Hindlimb muscle (tissue), 1 donor: ENCODE measurements around the gene MIOS. TPM values are rescaled to one million over a fixed set of nuclear protein-coding genes. Genes with fewer than 3 reads are reported as not detected.
A peak's percentile ranks its signal among the peaks of the same experiment; 100 is the strongest.

ENCODE experiments used
- DNase-seq: peaks from one replicate; pipeline ENCODE4 v3.0.0-alpha.2; 2013
- polyA plus RNA-seq: library from polyadenylated mRNA; unstranded; fragments of 120-200 nt; gene quantifications from one replicate; pipeline ENCODE4 v1.2.1, GENCODE V29; 2013; ENCODE audit not compliant: insufficient read length

The MIOS gene
- 29.9 TPM for polyA plus RNA-seq

DNA sequence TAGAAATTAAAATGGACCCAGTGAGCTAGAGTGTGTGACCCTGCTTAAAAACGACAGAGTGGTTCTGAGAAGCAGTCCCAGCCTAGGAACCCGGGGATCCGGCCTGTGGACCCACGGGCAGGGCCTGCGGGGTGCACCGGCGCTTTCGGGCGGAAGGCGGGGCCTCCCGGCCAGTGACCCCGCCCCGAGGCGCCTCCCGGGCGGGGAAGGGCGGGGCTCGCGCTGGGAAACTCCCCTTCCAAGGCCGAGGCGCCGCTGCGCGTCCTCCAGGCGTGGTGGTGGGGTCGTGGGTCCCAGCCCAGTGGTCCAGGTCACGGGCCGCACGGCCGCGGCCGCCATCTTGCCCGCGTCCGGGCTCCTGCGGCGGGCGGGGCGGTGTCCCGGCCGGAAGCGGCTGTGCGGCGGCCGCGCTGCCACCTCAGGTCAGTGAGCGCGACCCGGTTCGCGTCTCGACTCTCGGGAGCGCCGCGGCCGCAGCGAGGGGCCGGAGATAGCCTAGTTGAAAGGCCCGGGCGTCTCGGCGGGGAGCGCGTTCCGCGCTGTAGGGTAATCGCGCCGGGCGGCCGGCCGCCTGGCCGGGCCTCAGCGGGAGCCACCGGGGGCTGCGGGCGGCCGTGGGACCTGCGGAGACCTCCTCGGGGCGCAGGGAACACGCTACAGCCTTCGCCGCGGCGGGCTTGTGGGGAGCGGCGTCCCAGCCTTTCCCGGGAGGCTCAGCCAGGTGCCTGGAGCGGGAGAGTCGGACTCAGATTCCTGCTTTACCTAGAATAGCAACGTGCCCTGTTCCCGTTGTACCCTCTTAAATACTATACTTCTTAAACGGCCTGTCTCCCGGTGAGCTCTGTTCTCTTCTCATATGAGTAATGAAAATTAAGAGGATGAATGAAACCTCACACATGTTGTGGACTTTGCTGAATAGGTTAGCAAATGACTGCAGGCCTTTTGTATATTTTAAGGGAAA, at the start of gene MIOS:
Gene MIOS (plus strand): TSS at position 234 of the 961 bp plus-strand sequence. CDS start 5,592 bp downstream, outside the sequence.
- DNase-seq: peak; percentile 90

DNA sequence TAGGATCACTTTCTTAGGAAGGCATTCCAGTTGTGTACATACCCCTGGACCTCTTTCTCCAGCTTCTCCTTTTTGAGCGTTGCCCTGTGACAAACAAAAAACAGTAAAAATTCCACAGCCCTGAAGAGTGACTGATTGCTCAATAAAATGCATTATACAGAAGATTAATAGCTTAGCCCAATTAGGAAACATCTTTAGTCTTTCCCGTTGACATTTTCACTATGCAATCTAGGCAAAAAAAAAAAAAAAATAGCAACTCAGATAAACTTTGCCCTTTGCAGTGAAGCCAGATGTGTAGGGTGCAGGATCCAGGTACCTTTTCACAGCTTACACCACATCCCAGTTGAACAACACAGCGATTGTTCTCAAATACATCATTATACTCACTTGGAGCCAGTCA, 48.9 kb upstream of the MIOS start:
- no peak for DNase-seq

DNA sequence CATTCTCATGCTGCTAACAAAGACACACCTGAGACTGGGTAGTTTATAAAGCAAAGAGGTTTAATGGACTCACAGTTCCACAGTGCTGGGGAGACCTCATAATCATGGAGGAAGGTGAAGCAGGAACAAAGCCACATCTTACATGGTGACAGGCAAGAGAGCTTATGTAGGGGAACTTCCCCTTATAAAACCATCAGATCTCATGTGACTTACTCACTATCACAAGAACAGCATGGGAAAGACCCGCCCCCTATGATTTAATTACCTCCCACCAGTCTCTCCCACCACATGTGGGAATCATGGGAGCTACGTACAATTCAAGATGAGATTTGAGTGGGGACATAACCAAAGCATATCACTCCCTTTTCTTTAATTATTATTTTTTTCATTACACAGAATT, 47.6 kb upstream of the MIOS start:
- no peak for DNase-seq

DNA sequence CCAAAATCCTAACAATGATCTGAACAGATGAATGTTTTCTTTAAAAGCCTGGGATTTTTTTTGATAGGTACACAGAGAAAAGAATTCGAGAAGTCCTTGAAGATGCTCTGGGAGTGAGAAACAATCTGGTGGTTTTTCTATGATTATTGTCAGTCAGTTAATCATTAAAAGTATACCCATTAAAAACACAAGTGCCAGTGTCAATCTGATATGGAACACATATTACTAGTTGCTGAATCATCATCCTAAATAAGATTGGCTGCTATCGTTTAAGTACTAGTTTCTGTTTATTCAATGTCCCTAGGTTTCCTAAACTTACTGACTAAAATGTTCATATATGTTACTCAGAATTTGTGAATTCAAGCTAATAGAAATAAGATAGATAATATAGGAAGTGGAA, 47.2 kb upstream of the MIOS start:
- no peak for DNase-seq

DNA sequence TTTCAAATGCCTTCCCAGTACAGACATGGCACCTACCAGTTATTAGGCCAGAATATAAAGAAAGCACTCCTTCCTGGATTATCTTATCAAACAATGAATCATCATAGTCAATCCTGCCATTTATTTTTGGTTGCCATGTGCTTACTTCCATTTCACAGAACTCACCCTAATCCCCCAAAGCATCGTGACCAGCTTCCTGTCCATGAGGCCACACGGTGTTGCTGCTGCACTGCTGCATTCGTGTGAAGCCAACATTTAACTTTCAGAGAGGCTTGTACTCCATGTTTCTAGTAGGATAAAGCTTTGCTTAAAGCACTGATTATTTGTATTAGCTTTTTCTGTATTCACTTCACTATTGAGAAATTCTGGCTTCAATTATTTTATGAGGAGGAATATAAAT, 45.4 kb upstream of the MIOS start:
- DNase-seq: no peak

DNA sequence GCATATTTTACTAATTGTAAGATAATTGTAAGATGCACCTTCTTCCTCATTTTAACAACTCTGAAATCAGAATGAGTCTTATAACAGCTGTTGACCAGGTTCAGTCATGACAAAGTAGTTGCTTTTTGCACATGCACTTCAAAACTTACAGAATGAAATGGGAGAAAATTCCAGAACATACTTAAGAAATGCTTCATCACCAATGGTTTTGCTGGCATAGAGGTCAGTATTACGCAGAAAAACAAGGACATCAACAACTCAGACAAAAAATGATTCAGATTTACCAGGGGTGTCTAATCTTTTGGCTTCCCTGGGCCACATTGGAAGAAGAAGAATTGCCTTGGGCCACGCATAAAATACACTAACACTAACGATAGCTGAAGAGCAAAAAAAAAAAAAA, 44.3 kb upstream of the MIOS start:
- DNase-seq: no peak

GRCh38 chr7:7524121-7524520, 42.6 kb upstream of the MIOS start:
- DNase-seq: no peak

- DNase-seq: no peak
Measured at GRCh38 chr7:7526006-7526405, 40.7 kb upstream of the MIOS start.

DNA sequence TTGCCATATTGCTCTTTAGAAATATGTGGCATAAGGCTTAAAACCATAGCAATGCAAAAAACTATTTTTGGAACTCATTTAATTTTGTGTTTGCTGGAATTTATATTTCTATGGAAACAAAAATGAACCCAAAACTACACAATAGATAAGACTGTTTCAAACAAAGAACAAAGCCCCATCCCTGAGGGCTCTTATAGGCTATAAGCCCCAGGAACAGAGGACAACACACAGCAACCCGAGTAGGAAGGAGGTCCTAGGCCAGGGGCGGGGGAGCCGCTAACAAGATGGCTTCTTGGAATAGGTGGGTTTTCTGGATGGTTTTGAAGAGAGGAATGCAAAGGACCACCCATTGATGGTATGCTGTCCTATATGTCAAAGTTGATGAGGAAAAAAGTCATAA, 39.6 kb upstream of the MIOS start:
- DNase-seq: no peak

DNA sequence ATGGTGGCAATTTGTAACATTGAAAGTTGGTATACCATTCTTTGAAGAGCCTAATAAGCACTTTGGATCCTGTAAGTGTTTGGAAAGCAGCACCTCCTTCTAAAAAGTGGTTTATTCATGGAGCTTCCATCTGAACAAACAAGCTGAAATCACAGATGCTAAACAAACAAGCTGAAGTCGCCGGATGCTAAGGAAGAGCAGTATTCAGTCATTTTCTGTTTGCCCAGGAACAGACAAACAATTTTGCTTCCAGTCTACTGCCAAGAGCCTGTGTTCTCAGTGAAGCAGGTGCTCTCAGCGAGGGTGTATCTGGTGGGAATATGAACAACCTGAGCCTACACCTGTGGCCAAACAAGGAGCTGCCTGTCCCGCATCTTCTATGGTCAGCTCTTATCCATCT, 37.4 kb upstream of the MIOS start:
- no peak for DNase-seq

DNA sequence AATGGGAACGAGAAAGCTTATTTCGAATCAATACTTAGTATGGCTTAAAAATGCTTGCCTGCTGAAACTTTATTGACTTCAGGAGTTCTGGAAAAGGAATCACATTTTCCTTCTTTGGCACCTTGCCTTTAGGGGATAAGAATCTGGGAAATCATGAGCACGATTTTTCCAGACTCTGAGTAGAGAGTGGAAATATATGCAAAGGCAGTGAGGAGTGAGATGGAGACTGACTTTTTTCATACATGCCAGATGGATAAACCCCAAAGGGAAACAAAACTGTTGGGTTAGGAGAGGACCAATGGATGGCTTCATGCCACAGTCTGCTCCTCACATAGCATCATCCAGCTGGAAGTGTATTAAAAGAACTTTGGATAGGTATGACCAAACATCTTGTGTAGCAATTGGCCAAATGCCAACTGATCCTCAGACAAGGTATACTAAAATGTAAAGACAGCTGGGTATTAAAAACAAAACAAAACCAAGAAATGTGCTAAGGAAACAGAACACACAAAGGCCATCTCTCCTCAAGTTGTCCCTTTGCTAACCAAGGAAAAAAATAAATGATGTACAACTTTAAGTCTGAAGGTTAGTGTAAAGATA, 32.8 kb upstream of the MIOS start:
- peak; percentile 8 for DNase-seq

GRCh38 chr7:7535691-7536090, 31.0 kb upstream of the MIOS start, which contains the start of gene COL28A1:
COL28A1 (minus strand) TSS chr7:7535873; CDS start chr7:7532875, 2,998 bp downstream.
- no peak for DNase-seq

DNA sequence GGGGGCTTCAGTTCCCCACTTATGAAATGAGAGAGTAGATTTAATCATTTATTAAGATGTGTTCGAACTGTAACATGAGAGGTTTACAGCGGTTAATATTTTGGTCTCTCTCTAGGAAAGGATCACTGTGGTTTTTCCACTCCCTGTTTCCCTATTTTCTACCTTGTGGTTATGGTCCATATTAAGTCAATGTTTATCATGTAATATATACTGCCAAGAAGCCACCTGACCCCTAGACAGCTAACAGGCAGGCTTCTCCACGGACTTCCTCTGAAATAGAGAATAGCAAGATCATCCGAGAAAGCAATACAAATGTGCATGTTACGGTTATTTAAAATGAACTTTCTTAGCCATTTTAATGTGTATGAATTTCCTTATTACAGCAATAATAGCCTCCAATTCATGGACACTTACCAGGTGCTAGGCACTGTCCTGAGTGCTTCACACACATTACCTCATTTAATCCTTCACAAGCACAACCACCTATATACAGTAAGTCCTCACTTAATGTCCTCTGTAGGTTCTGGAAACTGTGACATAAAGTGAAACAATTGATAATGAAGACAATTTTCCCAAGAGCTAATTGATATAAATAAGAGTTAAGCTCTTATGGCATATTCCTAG, 30.2 kb upstream of the MIOS start:
- no peak for DNase-seq

DNA sequence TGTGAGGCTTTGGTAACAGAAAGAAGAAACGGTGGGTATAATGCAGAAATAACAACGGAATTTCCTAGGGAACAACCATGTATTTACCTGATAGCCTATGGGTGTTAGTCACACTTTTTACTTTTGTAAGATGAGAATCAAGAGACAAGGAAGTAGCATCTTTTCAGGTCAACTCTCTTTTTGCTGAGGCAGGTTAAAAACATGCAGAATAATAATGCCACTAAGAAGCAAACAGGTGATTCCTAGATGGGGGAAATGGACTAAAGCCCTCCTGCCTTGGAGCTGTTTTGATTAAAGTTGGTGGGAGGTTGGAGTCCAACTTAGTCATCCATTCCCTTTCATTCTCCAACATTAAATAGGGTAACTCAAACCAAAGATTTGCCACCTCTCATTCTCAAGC, 29.0 kb upstream of the MIOS start:
- no peak for DNase-seq

- DNase-seq: no peak
Measured at GRCh38 chr7:7539152-7539551, 27.5 kb upstream of the MIOS start.

DNA sequence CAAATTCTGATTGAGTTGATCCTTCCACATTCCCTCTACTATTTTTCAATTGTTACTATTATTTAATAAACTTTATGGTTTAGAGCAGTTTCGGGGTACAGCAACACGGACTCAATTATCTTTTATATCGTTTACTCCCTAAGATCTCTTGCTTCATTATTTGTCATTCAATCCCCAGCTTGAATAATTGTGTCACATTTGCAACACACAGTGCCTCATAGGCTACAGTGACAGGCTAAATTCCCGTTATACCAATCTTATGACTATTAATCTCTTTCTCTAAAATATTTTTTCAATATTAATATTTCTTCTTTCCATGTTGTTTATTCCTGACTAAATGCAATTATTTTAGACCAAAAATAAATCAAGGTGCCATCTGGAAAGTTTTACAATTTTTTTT, 27.0 kb upstream of the MIOS start:
- no peak for DNase-seq

GRCh38 chr7:7542251-7542835, 24.3 kb upstream of the MIOS start:
- no peak for DNase-seq

- no peak for DNase-seq
Measured at GRCh38 chr7:7548407-7548806, 18.3 kb upstream of the MIOS start.

DNA sequence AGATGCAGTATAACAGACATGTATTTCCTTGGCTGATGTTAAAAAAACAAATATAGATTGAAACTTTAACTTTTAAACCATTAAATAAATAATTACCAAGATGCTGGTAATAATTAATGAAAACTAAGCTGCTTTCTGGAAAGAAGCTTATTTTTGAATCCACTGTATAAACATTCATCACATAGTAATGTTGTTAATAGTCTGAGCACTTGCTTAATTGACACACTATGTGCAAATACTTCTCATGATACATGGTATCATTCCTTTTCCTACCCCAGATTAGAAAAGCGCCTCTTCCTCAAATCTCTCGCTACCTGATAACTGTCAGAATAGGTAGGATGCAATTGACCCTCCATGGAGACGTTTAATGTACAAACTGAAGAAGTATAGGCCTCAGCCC, 16.0 kb upstream of the MIOS start:
- DNase-seq: no peak

- no peak for DNase-seq
Measured at GRCh38 chr7:7552199-7552598, 14.5 kb upstream of the MIOS start.

GRCh38 chr7:7553386-7553785, 13.3 kb upstream of the MIOS start:
- DNase-seq: no peak

DNA sequence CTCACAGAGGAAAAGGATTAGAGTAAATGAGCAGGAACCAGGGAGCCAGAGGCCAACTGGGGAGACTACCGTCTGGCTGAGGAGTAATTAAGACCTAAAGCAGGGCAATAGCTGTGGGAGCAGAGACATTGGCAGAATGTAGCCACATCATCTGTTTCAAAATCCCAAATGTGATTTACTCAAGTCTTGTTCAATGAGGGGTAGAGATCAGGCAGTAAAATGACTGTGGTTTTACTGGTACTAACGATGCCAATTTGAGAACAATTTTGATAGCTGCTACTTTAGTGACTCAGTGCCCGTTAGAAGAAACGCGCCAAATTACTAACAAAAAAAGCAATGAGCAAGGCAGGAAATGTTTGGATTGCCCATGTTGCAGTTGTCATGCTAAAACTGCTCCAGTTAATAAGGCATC, 12.7 kb upstream of the MIOS start:
- DNase-seq: no peak
